Epithelial cell of esophagus (primary cell): ENCODE results near the gene YEATS2.

Experiments used
- DNase-seq: peaks from one replicate; pipeline ENCODE4 v3.0.0; 2010; ENCODE audit warnings: low read depth
- H3K4me3 ChIP-seq: 2 replicates; pipeline ENCODE4 v1.5.1; 2011; ENCODE audit warnings: mild to moderate bottlenecking, low read length, control low read depth
- CTCF ChIP-seq: IDR thresholded peaks from 2 replicates; pipeline ENCODE4 v1.5.1; 2011; ENCODE audit warnings: low read depth, mild to moderate bottlenecking, low read length, control low read depth, inconsistent platforms; ENCODE audit not compliant: insufficient read depth; ENCODE audit errors: missing control alignments

Gene YEATS2

DNA sequence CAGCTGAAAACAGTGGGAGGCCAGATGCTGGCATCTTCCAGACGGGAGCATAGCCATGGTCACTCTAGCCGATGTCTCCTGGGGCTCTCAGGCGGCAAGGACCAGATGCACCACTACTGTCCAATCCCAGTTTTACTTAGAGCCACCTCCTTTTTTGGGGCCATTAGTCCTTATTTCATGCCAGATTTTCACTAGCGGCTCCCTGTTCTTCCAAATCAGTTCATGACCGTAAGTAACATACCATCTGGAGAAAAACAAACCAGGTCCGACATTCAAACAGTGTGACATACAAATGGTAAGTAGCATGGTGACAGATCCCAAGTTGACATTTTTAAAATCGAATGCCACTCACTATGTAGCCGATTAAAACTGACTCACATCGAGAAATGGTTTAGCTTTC lies 131.9 kb downstream of the YEATS2 start:
- H3K4me3 ChIP-seq = no peak overlapping the region
- DNase-seq = no peak
- TF ChIP-seq CTCF = no peak

- no peak for DNase-seq
- TF ChIP-seq CTCF = no peak
- no peak overlapping the region for H3K4me3 ChIP-seq
Observed at GRCh38 chr3:183830187-183830586, 132.6 kb downstream of the YEATS2 start.

- TF ChIP-seq CTCF = no peak
- no peak for DNase-seq
- no peak overlapping the region for H3K4me3 ChIP-seq
Observed at GRCh38 chr3:183833516-183833915, 135.9 kb downstream of the YEATS2 start.

GRCh38 chr3:183837390-183837789 lies 139.8 kb downstream of the YEATS2 start:
- H3K4me3 ChIP-seq = no peak overlapping the region
- DNase-seq = no peak
- TF ChIP-seq CTCF = no peak

DNA sequence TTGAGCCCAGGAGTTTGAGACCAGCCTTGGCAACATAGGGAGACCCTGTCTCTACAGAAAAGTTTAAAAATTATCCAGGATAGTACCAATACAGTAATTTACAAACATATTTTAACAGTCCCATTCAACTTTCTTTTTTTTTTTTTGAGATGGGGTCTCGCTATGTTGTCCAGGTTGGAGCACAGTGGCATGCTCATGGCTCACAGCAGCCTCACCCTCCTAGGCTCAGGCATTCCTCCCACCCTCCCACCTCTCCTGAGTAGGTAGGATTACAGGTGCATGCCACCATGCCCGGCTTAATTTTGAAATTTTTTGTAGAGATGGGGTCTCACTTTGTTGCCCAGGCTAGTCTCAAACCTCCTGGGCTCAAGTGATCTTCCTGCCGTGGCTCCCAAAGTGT lies 140.3 kb downstream of the YEATS2 start:
- no peak for TF ChIP-seq CTCF
- no peak for DNase-seq

GRCh38 chr3:183839751-183840150 lies 142.2 kb downstream of the YEATS2 start:
- no peak for DNase-seq
- H3K4me3 ChIP-seq = no peak overlapping the region
- TF ChIP-seq CTCF = no peak

More for the DNA sequence above, 140.3 kb downstream of the YEATS2 start:
- no peak overlapping the region for H3K4me3 ChIP-seq

GRCh38 chr3:183844606-183845005 lies 147.0 kb downstream of the YEATS2 start:
- peak; percentile 88 for DNase-seq
- no peak for TF ChIP-seq CTCF
- no peak overlapping the region for H3K4me3 ChIP-seq
